Measurements from ENCODE around the gene FCHO1.

DNA sequence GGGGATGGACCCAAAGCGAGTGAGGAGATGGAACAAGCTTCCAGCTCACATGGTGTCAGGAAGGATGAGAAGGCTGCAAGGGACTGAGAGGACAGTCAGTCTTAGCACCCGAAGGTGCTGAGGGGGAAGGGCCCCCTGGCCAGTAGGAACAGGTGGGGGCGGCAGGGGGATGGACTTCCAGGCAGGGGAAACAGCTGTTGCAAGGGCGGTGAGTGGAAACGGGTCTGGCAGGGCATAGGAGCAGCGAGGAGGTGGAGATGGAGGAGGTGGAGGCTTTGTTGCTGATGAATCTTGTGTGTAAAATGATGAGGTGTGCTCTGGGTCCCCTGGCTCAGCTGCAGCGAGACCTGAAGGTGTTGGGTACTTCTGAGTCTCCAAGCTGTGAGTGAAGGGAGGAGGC, 30.8 kb upstream of the FCHO1 start:
- TF ChIP-seq, protein P1, sequence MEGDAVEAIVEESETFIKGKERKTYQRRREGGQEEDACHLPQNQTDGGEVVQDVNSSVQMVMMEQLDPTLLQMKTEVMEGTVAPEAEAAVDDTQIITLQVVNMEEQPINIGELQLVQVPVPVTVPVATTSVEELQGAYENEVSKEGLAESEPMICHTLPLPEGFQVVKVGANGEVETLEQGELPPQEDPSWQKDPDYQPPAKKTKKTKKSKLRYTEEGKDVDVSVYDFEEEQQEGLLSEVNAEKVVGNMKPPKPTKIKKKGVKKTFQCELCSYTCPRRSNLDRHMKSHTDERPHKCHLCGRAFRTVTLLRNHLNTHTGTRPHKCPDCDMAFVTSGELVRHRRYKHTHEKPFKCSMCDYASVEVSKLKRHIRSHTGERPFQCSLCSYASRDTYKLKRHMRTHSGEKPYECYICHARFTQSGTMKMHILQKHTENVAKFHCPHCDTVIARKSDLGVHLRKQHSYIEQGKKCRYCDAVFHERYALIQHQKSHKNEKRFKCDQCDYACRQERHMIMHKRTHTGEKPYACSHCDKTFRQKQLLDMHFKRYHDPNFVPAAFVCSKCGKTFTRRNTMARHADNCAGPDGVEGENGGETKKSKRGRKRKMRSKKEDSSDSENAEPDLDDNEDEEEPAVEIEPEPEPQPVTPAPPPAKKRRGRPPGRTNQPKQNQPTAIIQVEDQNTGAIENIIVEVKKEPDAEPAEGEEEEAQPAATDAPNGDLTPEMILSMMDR (IDR thresholded peaks at IDR 0.05; ENCODE audit: low read depth, low read length, poor library complexity, severe bottlenecking): no peak
- TF ChIP-seq EZH2phosphoT487 (IDR thresholded peaks at IDR 0.05; ENCODE audit: borderline replicate concordance, low read length): no peak
